SK-N-SH (cell line): Measurements from ENCODE around the gene BMP6. TPM values are rescaled to one million over a fixed set of nuclear protein-coding genes. Genes with fewer than 3 reads are reported as not detected.

Experiments used
- CTCF ChIA-PET: fragments of 300-600, 350-600 bp; formaldehyde crosslinking; extraction: SDS; loops from one replicate; lab custom pipeline; 2021; lab: Yijun Ruan, JAX
- POLR2A ChIA-PET: fragments of 350-600 bp; sonication (Branson Sonifier 250); formaldehyde crosslinking; extraction: SDS; loops from one replicate; lab custom pipeline; 2020; ENCODE audit warnings: antibody characterized with exemption, inconsistent platforms; lab: Yijun Ruan, JAX
- DNase-seq: peaks from one replicate; pipeline ENCODE4 v3.0.0; 2012
- H2AFZ ChIP-seq: fragments of 200-600 bp; sonication (generic); 2 replicates; pipeline ENCODE4 v1.8.1; 2016; ENCODE audit warnings: antibody characterized with exemption, mild to moderate bottlenecking, low read depth
- H3F3A ChIP-seq: fragments of 200-600 bp; sonication (generic); replicated peaks from 2 replicates; pipeline ENCODE3; 2016; ENCODE audit warnings: antibody characterized with exemption, mild to moderate bottlenecking; ENCODE audit not compliant: insufficient read depth
- H3K27ac ChIP-seq, 2 experiments: fragments of 200-500 bp in 1 of 2; fragments of 200-600 bp in 1 of 2; sonication (Bioruptor generic) in 1 of 2; sonication (generic), shearing (Covaris generic) in 1 of 2; 2 replicates each; pipeline versions ENCODE4 v1.5.1 to v1.6.1; 2014 to 2016; ENCODE audit warnings: low read depth in 2 of 2, inconsistent platforms in 1 of 2, low read length in 1 of 2, mild to moderate bottlenecking in 1 of 2, mixed read lengths in 1 of 2
- H3K27me3 ChIP-seq: fragments of 200-600 bp; sonication (generic), shearing (Covaris generic); 2 replicates; pipeline ENCODE4 v1.6.1; 2016; ENCODE audit warnings: mixed run types; ENCODE audit not compliant: insufficient read depth
- H3K36me3 ChIP-seq, 2 experiments: fragments of 200-500 bp in 1 of 2; fragments of 200-600 bp in 1 of 2; sonication (Bioruptor generic) in 1 of 2; sonication (generic) in 1 of 2; replicated peaks in 1 of 2; 2 replicates each; pipeline versions ENCODE3 to v1.5.1; 2014 to 2016; ENCODE audit warnings: low read length in 1 of 2, mild to moderate bottlenecking in 1 of 2; ENCODE audit not compliant: insufficient read depth in 2 of 2, control insufficient read depth in 1 of 2
- H3K4me1 ChIP-seq, 2 experiments: fragments of 200-500 bp in 1 of 2; fragments of 200-600 bp in 1 of 2; sonication (Bioruptor generic) in 1 of 2; sonication (generic), shearing (Covaris generic) in 1 of 2; 2 replicates each; pipeline versions ENCODE4 v1.5.1 to v1.6.1; 2014 to 2016; ENCODE audit warnings: low read depth in 1 of 2, low read length in 1 of 2, mixed run types in 1 of 2; ENCODE audit not compliant: insufficient read depth in 2 of 2, control insufficient read depth in 1 of 2
- H3K4me2 ChIP-seq: fragments of 200-600 bp; sonication (generic), shearing (Covaris generic); 2 replicates; pipeline ENCODE4 v1.6.1; 2017; ENCODE audit warnings: mixed run types
- H3K4me3 ChIP-seq, 2 experiments: fragments of 200-500 bp in 1 of 2; fragments of 200-600 bp in 1 of 2; sonication (Bioruptor generic) in 1 of 2; sonication (generic), shearing (Covaris generic) in 1 of 2; 2 replicates each; pipeline versions ENCODE4 v1.5.1 to v1.8.1; 2014 to 2016; ENCODE audit warnings: low read depth in 2 of 2, inconsistent platforms in 1 of 2, low read length in 1 of 2, mild to moderate bottlenecking in 1 of 2, mixed read lengths in 1 of 2, moderate library complexity in 1 of 2
- H3K79me2 ChIP-seq: fragments of 200-600 bp; sonication (generic); 2 replicates; pipeline ENCODE4 v1.8.1; 2017; ENCODE audit warnings: mild to moderate bottlenecking; ENCODE audit not compliant: insufficient read depth
- H3K9ac ChIP-seq: fragments of 200-600 bp; sonication (generic); 2 replicates; pipeline ENCODE4 v1.6.1; 2017; ENCODE audit warnings: mixed run types
- H3K9me2 ChIP-seq: fragments of 200-600 bp; sonication (generic); 2 replicates; pipeline ENCODE4 v1.6.1; 2017; ENCODE audit warnings: mixed run types
- H3K9me3 ChIP-seq: fragments of 200-600 bp; sonication (generic); 2 replicates; pipeline ENCODE4 v1.6.1; 2017; ENCODE audit warnings: mixed run types, mild to moderate bottlenecking, moderate library complexity
- H4K20me1 ChIP-seq: fragments of 200-600 bp; sonication (generic); 2 replicates; pipeline ENCODE4 v1.6.1; 2017; ENCODE audit warnings: mild to moderate bottlenecking, mixed run types; ENCODE audit not compliant: insufficient read depth
- ELF1 ChIP-seq: IDR thresholded peaks from 2 replicates; pipeline ENCODE4 v1.4.0; 2012
- EP300 ChIP-seq, 2 experiments: IDR thresholded peaks; 2 replicates each; pipeline versions ENCODE4 v1.4.0 to v1.6.1; 2012; ENCODE audit warnings: borderline replicate concordance in 1 of 2, low read depth in 1 of 2, low read length in 1 of 2
- FOXJ3 ChIP-seq: sonication (generic); formaldehyde crosslinking; IDR thresholded peaks from 2 replicates; pipeline ENCODE4 v1.5.1; 2020; ENCODE audit warnings: mild to moderate bottlenecking, missing genetic modification reagents
- GATA2 ChIP-seq: sonication (generic); formaldehyde crosslinking; IDR thresholded peaks from 2 replicates; pipeline ENCODE4 v1.5.0; 2020; ENCODE audit warnings: mild to moderate bottlenecking, missing genetic modification reagents
- IRF3 ChIP-seq: fragments of 150-350 bp; IDR thresholded peaks from 2 replicates; pipeline ENCODE4 v1.6.1; 2016; ENCODE audit warnings: mild to moderate bottlenecking, low read depth, low read length
- MXI1 ChIP-seq: IDR thresholded peaks from 2 replicates; pipeline ENCODE4 v1.6.1; 2012; ENCODE audit warnings: mild to moderate bottlenecking, low read depth, low read length, improper control_type of control experiment
- NRF1 ChIP-seq: IDR thresholded peaks from 2 replicates; pipeline ENCODE4 v1.6.1; 2012; ENCODE audit warnings: low read depth, mild to moderate bottlenecking, low read length
- POLR2AphosphoS5 ChIP-seq: IDR thresholded peaks from 2 replicates; pipeline ENCODE4 v1.6.1; 2012; ENCODE audit warnings: low read depth, low read length
- RAD21 ChIP-seq: IDR thresholded peaks from 2 replicates; pipeline ENCODE4 v1.6.1; 2012; ENCODE audit warnings: mild to moderate bottlenecking, low read length
- REST ChIP-seq: IDR thresholded peaks from 2 replicates; pipeline ENCODE4 v1.6.1; 2012; ENCODE audit warnings: mild to moderate bottlenecking, low read depth, low read length, moderate library complexity
- SIN3A ChIP-seq: IDR thresholded peaks from 2 replicates; pipeline ENCODE4 v1.6.1; 2012; ENCODE audit warnings: low read depth, mild to moderate bottlenecking, low read length, moderate library complexity, borderline replicate concordance
- TAF1 ChIP-seq: IDR thresholded peaks from 2 replicates; pipeline ENCODE4 v1.6.1; 2012; ENCODE audit warnings: low read depth, mild to moderate bottlenecking, low read length, moderate library complexity, borderline replicate concordance
- USF1 ChIP-seq: IDR thresholded peaks from 2 replicates; pipeline ENCODE4 v1.4.0; 2012; ENCODE audit warnings: low read depth, borderline replicate concordance
- YY1 ChIP-seq: IDR thresholded peaks from 2 replicates; pipeline ENCODE4 v1.4.0; 2012; ENCODE audit warnings: low read depth, mild to moderate bottlenecking
- ZBTB33 ChIP-seq: IDR thresholded peaks from 2 replicates; pipeline ENCODE4 v1.4.0; 2012; ENCODE audit warnings: low read depth, borderline replicate concordance
- WGBS: methylation state at CpG from one replicate; pipeline ENCODE4 v1.1.6; 2017; ENCODE audit warnings: low lambda C conversion rate; 5-methylcytosine and 5-hydroxymethylcytosine counted together
- polyA plus RNA-seq, 3 experiments: library from polyadenylated mRNA; depleted of rRNA; stranded (reverse); fragments of >200 nt; gene quantifications; 2 replicates each; pipeline ENCODE4 v1.2.3, GENCODE V29; 2012

Gene BMP6
- polyA plus RNA-seq, 1 of the 3 experiments (the other 2 are of a cell fraction), result not detected

GRCh38 chr6:7865781-7866180, 139.9 kb downstream of the BMP6 start:
- Histone ChIP-seq H3K4me1 (no peaks in the 10 kb centered on the region), H3K27me3 (no peaks in the 10 kb centered on the region), H3K36me3 (no peaks in the 10 kb centered on the region), H3K9me2 (no peaks in the 10 kb centered on the region)
- TF ChIP-seq NRF1, result no peak
- TF ChIP-seq FOXJ3 (CRISPR knock-in tag), result no peak
- TF ChIP-seq REST, result no peak
- TF ChIP-seq TAF1, result no peak
- no peak for TF ChIP-seq ZBTB33
- no peak for TF ChIP-seq USF1
- TF ChIP-seq SIN3A, result no peak
- TF ChIP-seq YY1, result no peak
- TF ChIP-seq MXI1, result no peak
- TF ChIP-seq POLR2AphosphoS5, result no peak
- TF ChIP-seq IRF3, result no peak
- no peak for TF ChIP-seq ELF1
- TF ChIP-seq EP300 (IDR thresholded peaks at IDR 0.05; ENCODE audit: borderline replicate concordance in 1 of 2, low read depth in 1 of 2, low read length in 1 of 2), result no peak
- TF ChIP-seq RAD21, result no peak
- no peak for TF ChIP-seq GATA2 (CRISPR knock-in tag)
- TF ChIP-seq, all 33 proteins: peak for 0
- Histone ChIP-seq H4K20me1 (no peaks in the 10 kb centered on the region), H3K9ac (no peak overlapping the region), H3K79me2 (no peaks in the 10 kb centered on the region), H3K27ac (no peak overlapping the region), H3F3A (no peaks in the 10 kb centered on the region), H3K9me3 (no peaks in the 10 kb centered on the region), H3K4me2 (no peak overlapping the region), H3K4me3 (no peak overlapping the region), H2AFZ (no peak overlapping the region)
- DNase-seq, result no peak
- CTCF ChIA-PET, result no interaction called here
- WGBS, result 19% methylated on average over 6 of the region's 6 CpGs
- POLR2A ChIA-PET, result no interaction called here
